ENCODE measurements around the gene TMEM131L.

DNA sequence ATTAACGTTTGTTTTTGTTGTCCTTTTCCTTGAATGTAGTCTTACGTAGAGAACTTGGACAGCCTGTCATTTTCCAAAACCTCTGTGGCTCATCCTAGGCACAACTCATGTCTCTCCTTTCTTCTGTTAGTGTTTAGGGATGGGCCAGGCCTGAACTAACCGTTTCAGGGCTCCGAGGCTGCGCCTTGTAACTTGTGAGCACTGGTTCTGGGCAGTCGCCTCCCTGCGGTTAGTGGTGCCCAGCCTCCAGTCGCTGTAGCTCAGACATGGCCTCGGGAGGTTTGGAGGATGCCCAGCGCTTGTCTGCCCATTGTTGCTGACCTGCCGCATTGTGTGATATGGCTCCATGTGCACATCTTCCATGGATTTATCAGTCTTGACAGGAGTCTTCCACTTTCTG is 32.8 kb downstream of the TMEM131L start:
- TF ChIP-seq, protein P1, sequence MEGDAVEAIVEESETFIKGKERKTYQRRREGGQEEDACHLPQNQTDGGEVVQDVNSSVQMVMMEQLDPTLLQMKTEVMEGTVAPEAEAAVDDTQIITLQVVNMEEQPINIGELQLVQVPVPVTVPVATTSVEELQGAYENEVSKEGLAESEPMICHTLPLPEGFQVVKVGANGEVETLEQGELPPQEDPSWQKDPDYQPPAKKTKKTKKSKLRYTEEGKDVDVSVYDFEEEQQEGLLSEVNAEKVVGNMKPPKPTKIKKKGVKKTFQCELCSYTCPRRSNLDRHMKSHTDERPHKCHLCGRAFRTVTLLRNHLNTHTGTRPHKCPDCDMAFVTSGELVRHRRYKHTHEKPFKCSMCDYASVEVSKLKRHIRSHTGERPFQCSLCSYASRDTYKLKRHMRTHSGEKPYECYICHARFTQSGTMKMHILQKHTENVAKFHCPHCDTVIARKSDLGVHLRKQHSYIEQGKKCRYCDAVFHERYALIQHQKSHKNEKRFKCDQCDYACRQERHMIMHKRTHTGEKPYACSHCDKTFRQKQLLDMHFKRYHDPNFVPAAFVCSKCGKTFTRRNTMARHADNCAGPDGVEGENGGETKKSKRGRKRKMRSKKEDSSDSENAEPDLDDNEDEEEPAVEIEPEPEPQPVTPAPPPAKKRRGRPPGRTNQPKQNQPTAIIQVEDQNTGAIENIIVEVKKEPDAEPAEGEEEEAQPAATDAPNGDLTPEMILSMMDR (optimal IDR thresholded peaks at IDR 0.05 in 1 of 3, IDR thresholded peaks at IDR 0.05 in 1 of 3, conservative IDR thresholded peaks at IDR 0.05 in 1 of 3; ENCODE audit: extremely low read depth in 1 of 3, insufficient read depth in 2 of 3, low read length in 3 of 3): no peak
- TF ChIP-seq EZH2 (IDR thresholded peaks at IDR 0.05; ENCODE audit: low read length): no peak

Measured in keratinocyte (primary cell).